H1 (cell line): ENCODE results near the gene SLC8A1. TPM values are rescaled to one million over a fixed set of nuclear protein-coding genes. Genes with fewer than 3 reads are reported as not detected.

Experiments
- CTCF ChIA-PET: fragments of 300-600 bp; sonication (Branson Sonifier 250); formaldehyde crosslinking; loops from one replicate; lab custom pipeline; 2021; ENCODE audit not compliant: partially characterized antibody; lab: Charles Lee
- POLR2A ChIA-PET: fragments of 300-600 bp; sonication (Branson Sonifier 250); formaldehyde crosslinking; loops from one replicate; lab custom pipeline; 2021; ENCODE audit warnings: inconsistent platforms; ENCODE audit not compliant: partially characterized antibody; lab: Charles Lee
- DNase-seq, 2 experiments: peaks; one replicate each; pipeline versions ENCODE4 v3.0.0 to v3.0.0-alpha.2; 2010 to 2022; ENCODE audit warnings: low spot score in 2 of 2, low read depth in 1 of 2, mixed read lengths in 1 of 2
- FAIRE-seq: peaks from 2 replicates; lab custom pipeline; 2011; peaks lifted over from hg19 to GRCh38; lab: Jason Lieb, UNC
- H2AFZ ChIP-seq: 2 replicates; pipeline ENCODE4 v1.8.1; 2012; ENCODE audit warnings: low read length, inconsistent platforms
- H2AK5ac ChIP-seq: 2 replicates; pipeline ENCODE4 v1.6.1; 2013; ENCODE audit warnings: low read depth, low read length
- H2BK120ac ChIP-seq: replicated peaks from 2 replicates; pipeline ENCODE3; 2013; ENCODE audit warnings: low read depth, low read length, inconsistent platforms
- H2BK12ac ChIP-seq: 2 replicates; pipeline ENCODE4 v1.6.1; 2013; ENCODE audit warnings: low read depth, low read length
- H2BK15ac ChIP-seq: 2 replicates; pipeline ENCODE4 v1.6.1; 2013; ENCODE audit warnings: low read length
- H2BK20ac ChIP-seq: 2 replicates; pipeline ENCODE4 v1.6.1; 2013; ENCODE audit warnings: low read length
- H2BK5ac ChIP-seq: 2 replicates; pipeline ENCODE4 v1.6.1; 2013; ENCODE audit warnings: low read depth, low read length
- H3K14ac ChIP-seq: 2 replicates; pipeline ENCODE4 v1.6.1; 2013; ENCODE audit warnings: inconsistent platforms; ENCODE audit not compliant: insufficient read length
- H3K18ac ChIP-seq: 2 replicates; pipeline ENCODE4 v1.6.1; 2013; ENCODE audit warnings: low read length; ENCODE audit errors: extremely low read depth
- H3K23ac ChIP-seq: 2 replicates; pipeline ENCODE4 v1.6.1; 2013; ENCODE audit warnings: inconsistent platforms; ENCODE audit not compliant: insufficient read length
- H3K23me2 ChIP-seq: 2 replicates; pipeline ENCODE4 v1.6.1; 2013; ENCODE audit warnings: low read depth, low read length
- H3K27ac ChIP-seq: 2 replicates; pipeline ENCODE4 v1.6.1; 2011; ENCODE audit warnings: low read depth, low read length, inconsistent platforms
- H3K27me3 ChIP-seq, 4 experiments: replicated peaks in 1 of 4; 1 replicate in 1 of 4; 2 replicates in 3 of 4; pipeline versions ENCODE4 v1.6.1 to v1.8.1; 2011 to 2013; ENCODE audit warnings: low read length in 3 of 4, mild to moderate bottlenecking in 3 of 4, inconsistent platforms in 2 of 4, mixed read lengths in 2 of 4, moderate library complexity in 1 of 4; ENCODE audit not compliant: control insufficient read depth in 3 of 4, insufficient read depth in 3 of 4; ENCODE audit errors: extremely low read depth in 1 of 4
- H3K36me3 ChIP-seq, 4 experiments: 2 replicates each; pipeline versions ENCODE4 v1.6.1 to v1.8.1; 2011 to 2013; ENCODE audit warnings: mild to moderate bottlenecking in 4 of 4, low read length in 3 of 4, moderate library complexity in 2 of 4, control low read depth in 1 of 4, inconsistent platforms in 1 of 4; ENCODE audit not compliant: insufficient read depth in 4 of 4, control insufficient read depth in 2 of 4
- H3K4ac ChIP-seq: replicated peaks from 2 replicates; pipeline ENCODE3; 2013; ENCODE audit warnings: low read length, low read depth, mixed read lengths, inconsistent platforms; ENCODE audit not compliant: insufficient read length
- H3K4me1 ChIP-seq, 4 experiments: replicated peaks in 1 of 4; 1 replicate in 1 of 4; 2 replicates in 3 of 4; pipeline versions ENCODE4 v1.6.1 to v1.8.1; 2011 to 2013; ENCODE audit warnings: low read length in 3 of 4, inconsistent platforms in 2 of 4, mixed read lengths in 1 of 4; ENCODE audit not compliant: insufficient read depth in 4 of 4, control insufficient read depth in 3 of 4
- H3K4me2 ChIP-seq, 2 experiments: 2 replicates each; pipeline versions ENCODE4 v1.6.1 to v1.8.1; 2011 to 2013; ENCODE audit warnings: low read depth in 2 of 2, low read length in 2 of 2, control low read depth in 1 of 2, inconsistent platforms in 1 of 2, mild to moderate bottlenecking in 1 of 2; ENCODE audit not compliant: insufficient read depth in 1 of 2
- H3K4me3 ChIP-seq, 4 experiments: fragments of 200-600, 300-600 bp in 1 of 4; sonication (generic), shearing (Covaris generic), sonication (Bioruptor Twin) in 1 of 4; 2 replicates each; pipeline versions ENCODE4 v1.5.1 to v1.8.1; 2011 to 2016; ENCODE audit warnings: low read length in 4 of 4, low read depth in 3 of 4, control low read depth in 2 of 4, inconsistent platforms in 2 of 4, mild to moderate bottlenecking in 2 of 4, mixed read lengths in 1 of 4, moderate library complexity in 1 of 4; ENCODE audit not compliant: insufficient read depth in 2 of 4; ENCODE audit errors: extremely low read depth in 1 of 4
- H3K56ac ChIP-seq: replicated peaks from 2 replicates; pipeline ENCODE3; 2013; ENCODE audit warnings: low read depth, mild to moderate bottlenecking, mixed read lengths, low read length, inconsistent platforms; ENCODE audit not compliant: insufficient read length
- H3K79me1 ChIP-seq: 2 replicates; pipeline ENCODE4 v1.6.1; 2013; ENCODE audit warnings: low read depth, low read length, control low read depth
- H3K79me2 ChIP-seq, 2 experiments: 2 replicates each; pipeline versions ENCODE4 v1.6.1 to v1.8.1; 2012 to 2013; ENCODE audit warnings: low read length in 2 of 2, mild to moderate bottlenecking in 2 of 2, inconsistent platforms in 1 of 2; ENCODE audit not compliant: insufficient read depth in 2 of 2, control insufficient read depth in 1 of 2
- H3K9ac ChIP-seq, 4 experiments: replicated peaks in 1 of 4; 1 replicate in 1 of 4; 2 replicates in 3 of 4; pipeline versions ENCODE4 v1.6.1 to v1.8.1; 2011 to 2013; ENCODE audit warnings: low read depth in 3 of 4, low read length in 3 of 4, control low read depth in 2 of 4, mild to moderate bottlenecking in 2 of 4, moderate library complexity in 2 of 4, inconsistent platforms in 1 of 4; ENCODE audit errors: extremely low read depth in 1 of 4
- H3K9me3 ChIP-seq, 2 experiments: 2 replicates each; pipeline versions ENCODE4 v1.6.1 to v1.8.1; 2012 to 2013; ENCODE audit warnings: mild to moderate bottlenecking in 2 of 2, moderate library complexity in 2 of 2, control low read depth in 1 of 2, inconsistent platforms in 1 of 2, low read depth in 1 of 2, low read length in 1 of 2, mixed read lengths in 1 of 2; ENCODE audit not compliant: insufficient read depth in 2 of 2
- H4K20me1 ChIP-seq, 2 experiments: replicated peaks in 1 of 2; 2 replicates each; pipeline versions ENCODE3 to v1.8.1; 2011 to 2013; ENCODE audit warnings: inconsistent platforms in 2 of 2, low read length in 2 of 2, mild to moderate bottlenecking in 1 of 2; ENCODE audit not compliant: insufficient read depth in 2 of 2, control insufficient read depth in 1 of 2
- H4K5ac ChIP-seq: 2 replicates; pipeline ENCODE4 v1.6.1; 2013; ENCODE audit warnings: low read length, low read depth, mixed read lengths, inconsistent platforms; ENCODE audit not compliant: insufficient read length
- H4K8ac ChIP-seq: 2 replicates; pipeline ENCODE4 v1.8.0; 2013; ENCODE audit warnings: mild to moderate bottlenecking, moderate library complexity, low read length, inconsistent platforms; ENCODE audit not compliant: insufficient read depth; ENCODE audit errors: extremely low read depth
- H4K91ac ChIP-seq: replicated peaks from 2 replicates; pipeline ENCODE3; 2013; ENCODE audit warnings: low read length, mixed read lengths, inconsistent platforms; ENCODE audit not compliant: insufficient read length
- BACH1 ChIP-seq: IDR thresholded peaks from 2 replicates; pipeline ENCODE4 v1.6.1; 2012; ENCODE audit warnings: low read length, improper control_type of control experiment
- BCL11A ChIP-seq, 2 experiments: IDR thresholded peaks; one replicate each; pipeline ENCODE4 v1.6.1; 2011; ENCODE audit warnings: low read depth in 2 of 2, low read length in 2 of 2, mild to moderate bottlenecking in 2 of 2
- CEBPB ChIP-seq: IDR thresholded peaks from 2 replicates; pipeline ENCODE4 v1.6.1; 2012; ENCODE audit warnings: low read depth, low read length
- CTCF ChIP-seq, 3 experiments: IDR thresholded peaks; 1 replicate in 2 of 3; 2 replicates in 1 of 3; pipeline versions ENCODE4 v1.5.1 to v1.6.1; 2011; ENCODE audit warnings: low read length in 3 of 3, mild to moderate bottlenecking in 3 of 3, inconsistent platforms in 2 of 3, low read depth in 1 of 3, moderate library complexity in 1 of 3; ENCODE audit not compliant: insufficient read depth in 1 of 3; ENCODE audit errors: control extremely low read depth in 1 of 3
- KDM5A ChIP-seq: fragments of 200-600 bp; IDR thresholded peaks from 2 replicates; pipeline ENCODE4 v1.7.1; 2012; ENCODE audit warnings: mild to moderate bottlenecking, low read length, inconsistent platforms, mixed read lengths
- MAFK ChIP-seq: IDR thresholded peaks from 2 replicates; pipeline ENCODE4 v1.6.1; 2012; ENCODE audit warnings: low read depth, mild to moderate bottlenecking, improper control_type of control experiment, low read length
- MAX ChIP-seq: IDR thresholded peaks from 2 replicates; pipeline ENCODE4 v1.6.1; 2012; ENCODE audit warnings: inconsistent platforms
- NANOG ChIP-seq: IDR thresholded peaks from 2 replicates; pipeline ENCODE4 v1.6.1; 2011; ENCODE audit warnings: low read length, low read depth, mild to moderate bottlenecking, inconsistent platforms; ENCODE audit not compliant: insufficient read depth, poor library complexity, severe bottlenecking
- ZNF274 ChIP-seq: IDR thresholded peaks from 2 replicates; pipeline ENCODE4 v1.7.0; 2012; ENCODE audit warnings: low read length, borderline replicate concordance; ENCODE audit errors: extremely low read depth
- WGBS, 2 experiments: shearing (Covaris generic) in 1 of 2; methylation state at CpG; one replicate each; pipeline versions ENCODE4 v1.1.6 to v1.1.7; 2013 to 2015; ENCODE audit warnings: low lambda C conversion rate in 2 of 2, mixed read lengths in 2 of 2, inconsistent platforms in 1 of 2, low coverage in 1 of 2, missing lambda C conversion rate in 1 of 2; ENCODE audit not compliant: insufficient replicate concordance in 2 of 2, insufficient coverage in 1 of 2, insufficient read length in 1 of 2; ENCODE audit errors: extremely low coverage in 1 of 2, missing lambda C conversion rate in 1 of 2; 5-methylcytosine and 5-hydroxymethylcytosine counted together
- polyA plus RNA-seq, 7 experiments: library from polyadenylated mRNA; depleted of rRNA in 3 of 7; stranded (reverse) in 5 of 7; unstranded in 2 of 7; fragments of >200 nt in 5 of 7; fragments of 200-250 nt in 2 of 7; gene quantifications; 1 replicate in 5 of 7; 2 replicates in 1 of 7; 4 replicates in 1 of 7; pipeline versions ENCODE4 v1.2.1 to v1.2.3, GENCODE V29; 2011 to 2013; ENCODE audit warnings: missing spikeins in 2 of 7, mixed read lengths in 2 of 7
- total RNA-seq: library from RNA; stranded (reverse); fragmentation: NEBNext Ultra II Directional; extraction: Animal tissue kit (Norgen Biotek cat#: 25700); gene quantifications from 2 replicates; pipeline ENCODE4 v1.2.1, GENCODE V29; 2021

Gene SLC8A1
- total and polyA plus RNA-seq, 2 of the 8 experiments (the other 6 are each of a cell fraction or from before 2014, with no cell fraction given): 0.68 to 3.6 TPM

GRCh38 chr2:40218679-40219078, 233.2 kb downstream of the SLC8A1 start:
- Histone ChIP-seq H3K4me1 (no peaks in the 10 kb centered on the region), H3K4ac (no peak overlapping the region), H2BK120ac (no peak overlapping the region), H3K18ac (no peak overlapping the region; the same call in 1 of the 2 replicates), H3K4me3 (no peak overlapping the region), H3K4me2 (no peak overlapping the region), H2BK5ac (no peak overlapping the region), H4K5ac (no peak overlapping the region), H3K56ac (no peak overlapping the region), H3K14ac (no peak overlapping the region), H2BK12ac (no peak overlapping the region), H3K36me3 (no peaks in the 10 kb centered on the region), H4K20me1 (no peaks in the 10 kb centered on the region), H3K9ac (no peak overlapping the region), H3K79me1 (no peaks in the 10 kb centered on the region), H3K23ac (no peak overlapping the region), H3K27me3 (no peaks in the 10 kb centered on the region), H4K8ac (no peak overlapping the region), H2AFZ (no peak overlapping the region), H3K23me2 (no peaks in the 10 kb centered on the region), H2BK20ac (no peak overlapping the region), H4K91ac (no peak overlapping the region), H3K9me3 (no peaks in the 10 kb centered on the region), H2AK5ac (no peak overlapping the region), H2BK15ac (no peak overlapping the region), H3K27ac (no peak overlapping the region), H3K79me2 (no peaks in the 10 kb centered on the region)
- DNase-seq (no peak), FAIRE-seq (no peak)
- WGBS, 2 experiments: 84% methylated on average over 3 of the region's 3 CpGs; no CpG with 5 or more reads in 1 of the 2 experiments
- TF ChIP-seq MAFK (peak; percentile 72), ZNF274 (no peak), MAX (no peak), KDM5A (no peak), CEBPB (no peak), CTCF (IDR thresholded peaks at IDR 0.05; ENCODE audit: control extremely low read depth in 1 of 3, insufficient read depth in 1 of 3, low read depth in 1 of 3, low read length in 3 of 3) (no peak), NANOG (no peak), BCL11A (IDR thresholded peaks at IDR 0.05; ENCODE audit: low read depth in 2 of 2, low read length in 2 of 2) (no peak), BACH1 (no peak)
- CTCF ChIA-PET: interaction anchor here (1.2 kb wide), 1 partner anchor 26 kb away, joined by 3 read pairs; no protein-coding TSS in a partner anchor
- POLR2A ChIA-PET: no interaction called here
